ENCODE data around the gene ADAMTS9.

DNA sequence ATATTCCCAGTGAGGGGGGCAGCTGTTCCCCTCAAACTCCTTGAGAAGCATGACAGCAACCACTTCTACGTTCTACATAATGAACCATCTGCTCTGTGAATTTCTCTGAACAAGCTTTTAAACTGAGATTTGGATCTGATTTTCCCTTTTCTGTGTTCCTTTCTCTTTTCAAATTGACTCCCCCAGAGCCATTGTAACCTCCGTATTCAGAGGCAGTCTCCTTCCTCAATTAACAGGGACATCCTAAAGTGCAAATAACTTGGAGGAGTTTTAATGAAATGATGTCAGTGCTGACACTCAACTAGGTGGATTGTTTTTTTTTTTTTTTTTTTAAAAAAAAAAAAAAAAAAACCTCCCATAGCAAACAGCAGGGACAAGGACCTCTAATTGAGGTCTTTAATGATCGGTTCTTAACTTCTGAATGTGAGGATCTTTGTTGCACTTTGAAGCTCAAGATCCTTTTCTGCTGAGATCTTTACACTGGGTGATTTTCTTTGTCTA lies 48.8 kb downstream of the ADAMTS9 start:
- TF ChIP-seq CBX3 (IDR thresholded peaks at IDR 0.05; ENCODE audit: borderline replicate concordance in 1 of 2, low read length in 2 of 2) (no peak), ZC3H11A (IDR thresholded peaks at IDR 0.05; ENCODE audit: low read depth, low read length) (no peak), TRIM24 (IDR thresholded peaks at IDR 0.05) (no peak), POLR2A (conservative IDR thresholded peaks at IDR 0.05) (no peak), DNMT1 (IDR thresholded peaks at IDR 0.05) (no peak), ZNF224 (CRISPR knock-in tag; IDR thresholded peaks at IDR 0.05) (no peak), ZNF780A (CRISPR knock-in tag; IDR thresholded peaks at IDR 0.05) (no peak), KLF1 (tag; IDR thresholded peaks at IDR 0.05) (no peak)
- TF ChIP-seq, protein P1, sequence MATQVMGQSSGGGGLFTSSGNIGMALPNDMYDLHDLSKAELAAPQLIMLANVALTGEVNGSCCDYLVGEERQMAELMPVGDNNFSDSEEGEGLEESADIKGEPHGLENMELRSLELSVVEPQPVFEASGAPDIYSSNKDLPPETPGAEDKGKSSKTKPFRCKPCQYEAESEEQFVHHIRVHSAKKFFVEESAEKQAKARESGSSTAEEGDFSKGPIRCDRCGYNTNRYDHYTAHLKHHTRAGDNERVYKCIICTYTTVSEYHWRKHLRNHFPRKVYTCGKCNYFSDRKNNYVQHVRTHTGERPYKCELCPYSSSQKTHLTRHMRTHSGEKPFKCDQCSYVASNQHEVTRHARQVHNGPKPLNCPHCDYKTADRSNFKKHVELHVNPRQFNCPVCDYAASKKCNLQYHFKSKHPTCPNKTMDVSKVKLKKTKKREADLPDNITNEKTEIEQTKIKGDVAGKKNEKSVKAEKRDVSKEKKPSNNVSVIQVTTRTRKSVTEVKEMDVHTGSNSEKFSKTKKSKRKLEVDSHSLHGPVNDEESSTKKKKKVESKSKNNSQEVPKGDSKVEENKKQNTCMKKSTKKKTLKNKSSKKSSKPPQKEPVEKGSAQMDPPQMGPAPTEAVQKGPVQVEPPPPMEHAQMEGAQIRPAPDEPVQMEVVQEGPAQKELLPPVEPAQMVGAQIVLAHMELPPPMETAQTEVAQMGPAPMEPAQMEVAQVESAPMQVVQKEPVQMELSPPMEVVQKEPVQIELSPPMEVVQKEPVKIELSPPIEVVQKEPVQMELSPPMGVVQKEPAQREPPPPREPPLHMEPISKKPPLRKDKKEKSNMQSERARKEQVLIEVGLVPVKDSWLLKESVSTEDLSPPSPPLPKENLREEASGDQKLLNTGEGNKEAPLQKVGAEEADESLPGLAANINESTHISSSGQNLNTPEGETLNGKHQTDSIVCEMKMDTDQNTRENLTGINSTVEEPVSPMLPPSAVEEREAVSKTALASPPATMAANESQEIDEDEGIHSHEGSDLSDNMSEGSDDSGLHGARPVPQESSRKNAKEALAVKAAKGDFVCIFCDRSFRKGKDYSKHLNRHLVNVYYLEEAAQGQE (IDR thresholded peaks at IDR 0.05; ENCODE audit: borderline replicate concordance): no peak
- TF ChIP-seq, protein P1 (CRISPR knock-in tag; IDR thresholded peaks at IDR 0.05; ENCODE audit: low read depth): no peak
- TF ChIP-seq, protein P2, sequence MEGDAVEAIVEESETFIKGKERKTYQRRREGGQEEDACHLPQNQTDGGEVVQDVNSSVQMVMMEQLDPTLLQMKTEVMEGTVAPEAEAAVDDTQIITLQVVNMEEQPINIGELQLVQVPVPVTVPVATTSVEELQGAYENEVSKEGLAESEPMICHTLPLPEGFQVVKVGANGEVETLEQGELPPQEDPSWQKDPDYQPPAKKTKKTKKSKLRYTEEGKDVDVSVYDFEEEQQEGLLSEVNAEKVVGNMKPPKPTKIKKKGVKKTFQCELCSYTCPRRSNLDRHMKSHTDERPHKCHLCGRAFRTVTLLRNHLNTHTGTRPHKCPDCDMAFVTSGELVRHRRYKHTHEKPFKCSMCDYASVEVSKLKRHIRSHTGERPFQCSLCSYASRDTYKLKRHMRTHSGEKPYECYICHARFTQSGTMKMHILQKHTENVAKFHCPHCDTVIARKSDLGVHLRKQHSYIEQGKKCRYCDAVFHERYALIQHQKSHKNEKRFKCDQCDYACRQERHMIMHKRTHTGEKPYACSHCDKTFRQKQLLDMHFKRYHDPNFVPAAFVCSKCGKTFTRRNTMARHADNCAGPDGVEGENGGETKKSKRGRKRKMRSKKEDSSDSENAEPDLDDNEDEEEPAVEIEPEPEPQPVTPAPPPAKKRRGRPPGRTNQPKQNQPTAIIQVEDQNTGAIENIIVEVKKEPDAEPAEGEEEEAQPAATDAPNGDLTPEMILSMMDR (IDR thresholded peaks at IDR 0.05 in 2 of 3, conservative IDR thresholded peaks at IDR 0.05 in 1 of 3; ENCODE audit: insufficient read depth in 2 of 3, low read depth in 1 of 3, low read length in 3 of 3): no peak

Measured in K562 (cell line).